HepG2 (cell line): ENCODE data around the gene CACNA1D. TPM values are rescaled to one million over a fixed set of nuclear protein-coding genes. Genes with fewer than 3 reads are reported as not detected.
A peak's percentile ranks its signal among the peaks of the same experiment; 100 is the strongest.

Source experiments
- ATAC-seq: fragments of 200-7000 bp; cut with Tn5 transposase; 3 replicates; pipeline ENCODE4 v1.9.1; 2020; ENCODE audit warnings: mild to moderate bottlenecking, moderate library complexity
- BruUV-seq: library from RNA; stranded (reverse); fragments of 400-500 nt; replicated peaks from 2 replicates; lab custom pipeline; 2021; lab: Mats Ljungman, UMichigan
- CTCF ChIA-PET: fragments of 300-600 bp; formaldehyde crosslinking; extraction: SDS; loops from one replicate; lab custom pipeline; 2021; ENCODE audit warnings: low total read pairs, inconsistent platforms, low intra/inter-chr PET ratio; lab: Yijun Ruan, JAX
- POLR2A ChIA-PET: fragments of 350-600 bp; sonication (Branson Sonifier 250); formaldehyde crosslinking; loops from one replicate; lab custom pipeline; 2020; ENCODE audit warnings: antibody characterized with exemption, inconsistent platforms; lab: Yijun Ruan, JAX
- DNase-seq: peaks from one replicate; pipeline ENCODE4 v3.0.0-alpha.2; 2015; ENCODE audit warnings: low spot score
- FAIRE-seq: peaks from 3 replicates; lab custom pipeline; 2011; peaks lifted over from hg19 to GRCh38; lab: Jason Lieb, UNC
- H2AFZ ChIP-seq: one replicate; pipeline ENCODE4 v1.6.1; 2011; ENCODE audit warnings: low read length, inconsistent platforms
- H3K27ac ChIP-seq: fragments of 300-600 bp; 3 replicates; pipeline ENCODE4 v1.8.0; 2011; ENCODE audit warnings: mixed run types, mild to moderate bottlenecking, mixed read lengths, low read length, inconsistent platforms; ENCODE audit not compliant: insufficient read depth; ENCODE audit errors: extremely low read length
- H3K27me3 ChIP-seq, 2 experiments: fragments of 200-600 bp in 1 of 2; 2 replicates in 1 of 2; 3 replicates in 1 of 2; pipeline versions ENCODE4 v1.6.0 to v1.8.0; 2011; ENCODE audit warnings: low read length in 2 of 2, mild to moderate bottlenecking in 2 of 2, moderate library complexity in 2 of 2, inconsistent platforms in 1 of 2; ENCODE audit not compliant: insufficient read depth in 2 of 2, control insufficient read depth in 1 of 2
- H3K36me3 ChIP-seq, 2 experiments: fragments of 200-600 bp in 1 of 2; replicated peaks in 1 of 2; 2 replicates in 1 of 2; 3 replicates in 1 of 2; pipeline versions ENCODE4 v1.5.1 to v1.8.0; 2011; ENCODE audit warnings: low read length in 2 of 2, inconsistent platforms in 1 of 2; ENCODE audit not compliant: insufficient read depth in 2 of 2, control insufficient read depth in 1 of 2
- H3K4me1 ChIP-seq: 2 replicates; pipeline ENCODE4 v1.5.1; 2012; ENCODE audit warnings: low read length, inconsistent platforms; ENCODE audit not compliant: insufficient read depth
- H3K4me2 ChIP-seq: 2 replicates; pipeline ENCODE4 v1.6.0; 2011; ENCODE audit warnings: low read depth, low read length, inconsistent platforms
- H3K4me3 ChIP-seq, 3 experiments: fragments of 200-600 bp in 1 of 3; sonication (generic), shearing (Covaris generic) in 1 of 3; replicated peaks in 1 of 3; 2 replicates each; pipeline ENCODE4 v1.5.1; 2011 to 2016; ENCODE audit warnings: low read length in 3 of 3, inconsistent platforms in 2 of 3, low read depth in 2 of 3, mild to moderate bottlenecking in 2 of 3, control low read depth in 1 of 3, mixed read lengths in 1 of 3; ENCODE audit not compliant: insufficient read depth in 1 of 3
- H3K79me2 ChIP-seq: one replicate; pipeline ENCODE4 v1.6.1; 2011; ENCODE audit warnings: low read length, inconsistent platforms; ENCODE audit not compliant: insufficient read depth
- H3K9ac ChIP-seq: 2 replicates; pipeline ENCODE4 v1.6.0; 2011; ENCODE audit warnings: mild to moderate bottlenecking, low read depth, low read length, inconsistent platforms; ENCODE audit not compliant: insufficient read depth
- H3K9me3 ChIP-seq: 2 replicates; pipeline ENCODE4 v1.5.1; 2012; ENCODE audit warnings: mild to moderate bottlenecking, low read length
- H4K20me1 ChIP-seq: 2 replicates; pipeline ENCODE4 v1.6.0; 2011; ENCODE audit warnings: inconsistent platforms, mild to moderate bottlenecking, low read length, moderate library complexity; ENCODE audit not compliant: insufficient read depth
- ARID2 ChIP-seq: sonication (generic); formaldehyde crosslinking; IDR thresholded peaks from 2 replicates; pipeline ENCODE4 v1.8.1; 2022; ENCODE audit warnings: mild to moderate bottlenecking, missing genetic modification reagents, borderline replicate concordance
- ATF6 ChIP-seq: sonication (generic); formaldehyde crosslinking; conservative IDR thresholded peaks from 2 replicates; pipeline ENCODE4 v1.4.0; 2020; ENCODE audit warnings: missing genetic modification reagents
- MED1 ChIP-seq: sonication (generic); formaldehyde crosslinking; IDR thresholded peaks from 2 replicates; pipeline ENCODE4 v1.4.0; 2020; ENCODE audit warnings: missing genetic modification reagents
- MNT ChIP-seq: fragments of 450-650 bp; IDR thresholded peaks from 2 replicates; pipeline ENCODE4 v1.6.1; 2016
- RFX1 ChIP-seq: fragments of 450-650 bp; IDR thresholded peaks from 2 replicates; pipeline ENCODE4 v1.6.1; 2017
- ZKSCAN1 ChIP-seq: fragments of 150-350 bp; IDR thresholded peaks from 2 replicates; pipeline ENCODE4 v1.6.1; 2014; ENCODE audit warnings: low read length
- WGBS: methylation state at CpG from one replicate; pipeline ENCODE4 v1.1.6; 2017; ENCODE audit warnings: low lambda C conversion rate; 5-methylcytosine and 5-hydroxymethylcytosine counted together
- in situ Hi-C: cut with HindIII; loops from 2 replicates; pipeline ENCODE4 v1.10.0; 2017; ENCODE audit warnings: low pct_unique_long_range_greater_than_20kb; ENCODE audit not compliant: extremely low pct_ligation_motif_present
- intact Hi-C: fragments of 100-400 bp; cut with micrococcal nuclease; formaldehyde crosslinking; loops from one replicate; pipeline ENCODE4 v1.10.0; 2022; ENCODE audit not compliant: unreplicated experiment
- polyA plus RNA-seq, 8 experiments: library from polyadenylated mRNA; depleted of rRNA in 3 of 8; stranded (reverse) in 7 of 8; unstranded in 1 of 8; fragments of >200 nt; fragmentation: Illumina TruSeq in 4 of 8; extraction: Trizol in 4 of 8; gene quantifications; 2 replicates each; pipeline versions ENCODE4 v1.2.1 to v1.2.3, GENCODE V29; 2011 to 2016; ENCODE audit warnings: low read depth in 4 of 8, missing spikeins in 1 of 8, mixed read lengths in 1 of 8; ENCODE audit not compliant: insufficient read depth in 1 of 8
- total RNA-seq, 5 experiments: library from RNA; depleted of rRNA; stranded (reverse); fragments of >200 nt; fragmentation: Illumina TruSeq; extraction: Trizol; gene quantifications; 2 replicates each; pipeline ENCODE4 v1.2.3, GENCODE V29; 2016; ENCODE audit warnings: low read depth in 1 of 5

CACNA1D gene
- total and polyA plus RNA-seq, 2 of the 13 experiments (the other 11 are each of a cell fraction or from before 2014, with no cell fraction given), result 0.26 to 0.38 TPM

- TF ChIP-seq ATF6 (CRISPR knock-in tag) (no peak), ZKSCAN1 (no peak), RFX1 (no peak)
Observed at GRCh38 chr3:53768478-53769459, 274.4 kb downstream of the CACNA1D start (continued).

- WGBS, result 87% methylated on average over 10 of the region's 14 CpGs
- H3K27ac ChIP-seq, result no peak overlapping the region
- H3K4me1 ChIP-seq, result peaks cover 9% of the 10 kb centered on the region; the same call in 1 of the 2 replicates
- no peak overlapping the region for H3K4me2 ChIP-seq
- H3K9me3 ChIP-seq, result no peaks in the 10 kb centered on the region
- H3K36me3 ChIP-seq, result no peaks in the 10 kb centered on the region
- TF ChIP-seq MNT, result peak; percentile 76
- TF ChIP-seq ARID2 (CRISPR knock-in tag), result no peak
- no peak for TF ChIP-seq MED1
- H2AFZ ChIP-seq, result no peak overlapping the region
- H3K4me3 ChIP-seq, result no peak overlapping the region
- DNase-seq (no peak), ATAC-seq (no peak), FAIRE-seq (no peak)
- no peaks in the 10 kb centered on the region for H3K27me3 ChIP-seq
- H4K20me1 ChIP-seq, result no peaks in the 10 kb centered on the region
- no peaks in the 10 kb centered on the region for H3K79me2 ChIP-seq
- ChIA-PET POLR2A (no interaction called here), CTCF (no interaction called here)
- BruUV-seq, result no TSS peak
- no peak overlapping the region for H3K9ac ChIP-seq
- intact Hi-C loops, result no loop called here
- in situ Hi-C loops, result no loop called here
Observed at GRCh38 chr3:53772562-53772961, 278.2 kb downstream of the CACNA1D start.
